Astrocyte (in vitro differentiated cells and primary cell): ENCODE data around the gene DPP8. TPM values are rescaled to one million over a fixed set of nuclear protein-coding genes. Genes with fewer than 3 reads are reported as not detected.

ENCODE experiments used
- DNase-seq: peaks from one replicate; pipeline ENCODE4 v3.0.0-alpha.2; 2010; ENCODE audit warnings: low read depth
- FAIRE-seq: peaks from 2 replicates; lab custom pipeline; 2011; peaks lifted over from hg19 to GRCh38; lab: Jason Lieb, UNC
- H2AFZ ChIP-seq: 2 replicates; pipeline ENCODE4 v1.6.0; 2012; ENCODE audit warnings: low read depth, low read length, inconsistent platforms
- H3K27ac ChIP-seq: 2 replicates; pipeline ENCODE4 v1.5.1; 2011; ENCODE audit warnings: low read depth, low read length, inconsistent platforms
- H3K27me3 ChIP-seq: 2 replicates; pipeline ENCODE4 v1.6.0; 2011; ENCODE audit warnings: low read length, inconsistent platforms; ENCODE audit not compliant: insufficient read depth
- H3K36me3 ChIP-seq: 2 replicates; pipeline ENCODE4 v1.5.1; 2011; ENCODE audit warnings: low read length, inconsistent platforms; ENCODE audit not compliant: insufficient read depth
- H3K4me1 ChIP-seq: 2 replicates; pipeline ENCODE4 v1.5.1; 2011; ENCODE audit warnings: low read length, inconsistent platforms; ENCODE audit not compliant: insufficient read depth
- H3K4me2 ChIP-seq: 2 replicates; pipeline ENCODE4 v1.6.0; 2012; ENCODE audit warnings: low read length, inconsistent platforms
- H3K4me3 ChIP-seq: 2 replicates; pipeline ENCODE4 v1.5.1; 2011; ENCODE audit warnings: low read depth, mild to moderate bottlenecking, low read length, inconsistent platforms; ENCODE audit not compliant: insufficient read depth
- H3K79me2 ChIP-seq: 2 replicates; pipeline ENCODE4 v1.6.0; 2012; ENCODE audit warnings: mild to moderate bottlenecking, low read length, inconsistent platforms; ENCODE audit not compliant: insufficient read depth
- H3K9ac ChIP-seq: 2 replicates; pipeline ENCODE4 v1.6.0; 2012; ENCODE audit warnings: mild to moderate bottlenecking, low read length, inconsistent platforms
- H3K9me3 ChIP-seq: 2 replicates; pipeline ENCODE4 v1.5.1; 2012; ENCODE audit warnings: low read depth, mild to moderate bottlenecking, low read length, inconsistent platforms; ENCODE audit not compliant: insufficient read depth
- H4K20me1 ChIP-seq: 2 replicates; pipeline ENCODE4 v1.6.0; 2012; ENCODE audit warnings: low read length, inconsistent platforms; ENCODE audit not compliant: insufficient read depth
- H3K27ac Mint-ChIP-seq: one replicate; pipeline ENCODE4 v1.8.0; 2021; ENCODE audit warnings: mild to moderate bottlenecking, mixed read lengths; ENCODE audit not compliant: unreplicated experiment
- H3K27me3 Mint-ChIP-seq: one replicate; pipeline ENCODE4 v1.8.0; 2021; ENCODE audit warnings: low read depth, mixed read lengths; ENCODE audit not compliant: unreplicated experiment
- H3K36me3 Mint-ChIP-seq: one replicate; pipeline ENCODE4 v1.8.0; 2021; ENCODE audit warnings: low read depth, mixed read lengths; ENCODE audit not compliant: unreplicated experiment
- H3K4me1 Mint-ChIP-seq: one replicate; pipeline ENCODE4 v1.8.0; 2021; ENCODE audit warnings: low read depth, mixed read lengths; ENCODE audit not compliant: unreplicated experiment
- H3K4me3 Mint-ChIP-seq: one replicate; pipeline ENCODE4 v1.8.0; 2021; ENCODE audit warnings: mild to moderate bottlenecking, moderate library complexity, mixed read lengths; ENCODE audit not compliant: unreplicated experiment
- H3K9me3 Mint-ChIP-seq: one replicate; pipeline ENCODE4 v1.8.0; 2021; ENCODE audit warnings: mild to moderate bottlenecking, mixed read lengths; ENCODE audit not compliant: unreplicated experiment
- EZH2 ChIP-seq: IDR thresholded peaks from 2 replicates; pipeline ENCODE4 v1.6.1; 2012; ENCODE audit warnings: mild to moderate bottlenecking, low read length, inconsistent platforms; ENCODE audit not compliant: insufficient read depth
- total RNA-seq: library from RNA; stranded (reverse); gene quantifications from 2 replicates; pipeline ENCODE4 v1.2.1, GENCODE V29; 2021
- TF ChIP-seq, protein P1 (sequence below): IDR thresholded peaks from 2 replicates; pipeline ENCODE4 v1.5.1; 2011; ENCODE audit warnings: low read depth, mild to moderate bottlenecking, inconsistent platforms, low read length, moderate library complexity; ENCODE audit not compliant: insufficient read depth

Gene DPP8
- total RNA-seq, 1 donor from 2014 or later = 29.5 TPM

DNA sequence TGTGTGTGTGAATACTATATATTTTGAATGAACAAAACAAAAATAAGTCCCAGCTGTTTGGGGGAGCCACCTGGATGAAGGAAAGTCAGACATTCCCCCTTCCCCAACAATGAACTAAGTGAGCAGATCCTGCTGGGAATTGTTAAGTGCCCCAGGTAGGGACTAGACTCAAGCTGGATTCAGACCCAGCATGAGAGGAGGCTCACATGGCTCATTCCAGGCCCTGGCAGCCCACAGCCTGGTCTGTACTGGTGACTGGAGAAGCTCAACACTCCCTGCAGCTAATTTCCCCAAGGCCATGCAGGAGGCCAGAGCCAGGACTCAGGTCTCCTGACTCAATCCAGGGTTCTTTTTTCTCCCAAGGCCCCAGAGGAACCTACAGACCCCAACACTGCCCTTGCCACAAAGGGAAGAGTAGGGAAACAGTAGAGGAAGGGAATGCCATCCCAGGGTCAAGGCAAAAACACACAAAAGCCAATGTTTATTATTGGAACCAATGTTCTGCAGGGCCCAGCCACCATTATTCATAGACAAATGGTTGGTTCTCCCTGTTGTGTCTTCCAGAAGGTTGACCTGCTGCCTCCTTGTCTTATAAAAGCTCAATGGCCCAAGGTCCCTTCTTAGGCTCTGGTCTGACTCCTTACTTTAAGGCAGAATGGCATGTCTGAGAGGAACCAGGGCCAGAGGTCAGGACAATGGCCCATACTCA is 104.3 kb downstream of the DPP8 start:
- TF ChIP-seq, protein P1, sequence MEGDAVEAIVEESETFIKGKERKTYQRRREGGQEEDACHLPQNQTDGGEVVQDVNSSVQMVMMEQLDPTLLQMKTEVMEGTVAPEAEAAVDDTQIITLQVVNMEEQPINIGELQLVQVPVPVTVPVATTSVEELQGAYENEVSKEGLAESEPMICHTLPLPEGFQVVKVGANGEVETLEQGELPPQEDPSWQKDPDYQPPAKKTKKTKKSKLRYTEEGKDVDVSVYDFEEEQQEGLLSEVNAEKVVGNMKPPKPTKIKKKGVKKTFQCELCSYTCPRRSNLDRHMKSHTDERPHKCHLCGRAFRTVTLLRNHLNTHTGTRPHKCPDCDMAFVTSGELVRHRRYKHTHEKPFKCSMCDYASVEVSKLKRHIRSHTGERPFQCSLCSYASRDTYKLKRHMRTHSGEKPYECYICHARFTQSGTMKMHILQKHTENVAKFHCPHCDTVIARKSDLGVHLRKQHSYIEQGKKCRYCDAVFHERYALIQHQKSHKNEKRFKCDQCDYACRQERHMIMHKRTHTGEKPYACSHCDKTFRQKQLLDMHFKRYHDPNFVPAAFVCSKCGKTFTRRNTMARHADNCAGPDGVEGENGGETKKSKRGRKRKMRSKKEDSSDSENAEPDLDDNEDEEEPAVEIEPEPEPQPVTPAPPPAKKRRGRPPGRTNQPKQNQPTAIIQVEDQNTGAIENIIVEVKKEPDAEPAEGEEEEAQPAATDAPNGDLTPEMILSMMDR = no peak
- TF ChIP-seq EZH2 = no peak
- H3K36me3 Mint-ChIP-seq = peaks cover 6% of the 10 kb centered on the region
- H3K9ac ChIP-seq = no peak overlapping the region
- no peak overlapping the region for H3K27ac Mint-ChIP-seq
- H3K4me1 Mint-ChIP-seq = peaks cover 67% of the 10 kb centered on the region
- peaks cover 3% of the 10 kb centered on the region for H4K20me1 ChIP-seq
- no peak overlapping the region for H2AFZ ChIP-seq
- no peaks in the 10 kb centered on the region for H3K9me3 ChIP-seq
- H3K9me3 Mint-ChIP-seq = no peaks in the 10 kb centered on the region
- no peaks in the 10 kb centered on the region for H3K27me3 ChIP-seq
- H3K4me3 Mint-ChIP-seq = no peak overlapping the region
- no peaks in the 10 kb centered on the region for H3K36me3 ChIP-seq
- no peaks in the 10 kb centered on the region for H3K79me2 ChIP-seq
- no peak for FAIRE-seq
- no peak overlapping the region for H3K4me2 ChIP-seq
- H3K27ac ChIP-seq = no peak overlapping the region
- no peaks in the 10 kb centered on the region for H3K27me3 Mint-ChIP-seq
- no peak for DNase-seq
- H3K4me1 ChIP-seq = peaks cover 73% of the 10 kb centered on the region
- no peak overlapping the region for H3K4me3 ChIP-seq

DNA sequence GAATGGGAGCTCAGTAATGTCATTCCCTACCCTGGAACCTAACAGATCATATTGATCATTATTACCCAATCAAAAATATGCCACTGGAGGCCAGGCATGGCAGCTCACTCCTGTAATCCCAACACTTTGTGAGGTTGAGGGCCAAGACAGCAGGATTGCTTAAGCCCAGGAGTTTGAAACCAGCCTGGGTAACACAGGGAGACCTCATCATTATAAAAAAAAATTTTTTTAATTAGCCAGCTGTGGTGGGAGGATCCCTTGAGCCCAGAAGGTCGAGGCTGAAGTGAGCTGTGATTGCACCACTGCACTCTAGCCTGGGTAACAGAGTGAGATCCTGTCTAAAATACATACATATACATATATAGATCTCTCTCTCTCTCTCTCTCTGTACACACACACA is 104.9 kb downstream of the DPP8 start:
- H3K9me3 Mint-ChIP-seq = no peaks in the 10 kb centered on the region
- Histone ChIP-seq H3K9ac (no peak overlapping the region), H3K4me3 (no peak overlapping the region), H3K27me3 (no peaks in the 10 kb centered on the region), H3K27ac (no peak overlapping the region), H3K4me2 (no peak overlapping the region), H3K79me2 (no peaks in the 10 kb centered on the region), H3K4me1 (peaks cover 76% of the 10 kb centered on the region), H2AFZ (no peak overlapping the region), H3K36me3 (no peaks in the 10 kb centered on the region), H3K9me3 (no peaks in the 10 kb centered on the region), H4K20me1 (peaks cover 3% of the 10 kb centered on the region)
- no peak for TF ChIP-seq EZH2
- TF ChIP-seq, protein P1 = no peak
- H3K27me3 Mint-ChIP-seq = no peaks in the 10 kb centered on the region
- peaks cover 6% of the 10 kb centered on the region for H3K36me3 Mint-ChIP-seq
- no peak overlapping the region for H3K27ac Mint-ChIP-seq
- no peak overlapping the region for H3K4me3 Mint-ChIP-seq
- peaks cover 67% of the 10 kb centered on the region for H3K4me1 Mint-ChIP-seq
- FAIRE-seq (no peak), DNase-seq (no peak)

DNA sequence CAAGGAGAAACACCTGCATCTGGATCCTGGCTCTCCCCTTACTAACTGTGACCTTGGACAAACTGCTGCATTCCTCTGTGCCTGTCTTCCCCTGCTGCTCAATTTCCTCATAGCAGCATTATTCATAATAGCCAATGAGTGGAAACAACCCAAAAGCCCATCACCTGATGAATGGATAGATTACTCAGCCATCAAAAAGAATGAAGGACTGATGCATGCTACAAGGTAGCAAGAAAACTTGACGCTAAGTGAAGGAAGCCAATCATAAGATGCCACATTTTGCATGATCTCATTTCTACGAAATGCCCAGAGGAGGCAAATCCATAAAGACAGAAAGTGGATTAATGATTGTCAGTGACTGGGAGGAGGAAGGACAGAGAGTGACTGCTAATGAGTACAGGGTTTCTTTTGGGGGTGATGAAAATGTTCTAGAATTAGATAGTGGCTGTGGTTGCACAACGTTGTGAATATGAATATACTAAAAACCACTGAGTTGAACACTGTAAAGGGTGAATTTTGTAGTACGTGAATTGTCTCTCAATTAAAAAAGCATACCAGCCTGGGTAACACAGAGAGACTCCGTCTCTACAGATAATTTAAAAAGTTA is 105.9 kb downstream of the DPP8 start:
- TF ChIP-seq, protein P1 = no peak
- TF ChIP-seq EZH2 = no peak
- H3K27me3 Mint-ChIP-seq = no peaks in the 10 kb centered on the region
- peak overlapping the region; percentile 37 for H3K4me2 ChIP-seq
- no peak overlapping the region for H3K9ac ChIP-seq
- peak overlapping the region; percentile 7 for H3K27ac Mint-ChIP-seq
- H3K36me3 Mint-ChIP-seq = peaks cover 6% of the 10 kb centered on the region
- H3K27me3 ChIP-seq = no peaks in the 10 kb centered on the region
- no peak overlapping the region for H3K27ac ChIP-seq
- H3K4me1 ChIP-seq = peaks cover 68% of the 10 kb centered on the region
- no peaks in the 10 kb centered on the region for H3K36me3 ChIP-seq
- no peak overlapping the region for H3K4me3 Mint-ChIP-seq
- no peaks in the 10 kb centered on the region for H3K9me3 ChIP-seq
- DNase-seq (peak; percentile 45), FAIRE-seq (peak; percentile 5)
- H2AFZ ChIP-seq = no peak overlapping the region
- peaks cover 57% of the 10 kb centered on the region for H3K4me1 Mint-ChIP-seq
- no peaks in the 10 kb centered on the region for H3K79me2 ChIP-seq
- no peaks in the 10 kb centered on the region for H3K9me3 Mint-ChIP-seq
- peaks cover 3% of the 10 kb centered on the region for H4K20me1 ChIP-seq
- H3K4me3 ChIP-seq = no peak overlapping the region
